Muscle of leg (tissue), 11 donors: ENCODE results near the gene ANXA11. TPM values are rescaled to one million over a fixed set of nuclear protein-coding genes. Genes with fewer than 3 reads are reported as not detected.

ENCODE experiments used
- DNase-seq: peaks from one replicate; pipeline ENCODE4 v3.0.0; 2013
- H3K27ac ChIP-seq: one replicate; pipeline ENCODE4 v1.5.1; 2013; ENCODE audit warnings: mild to moderate bottlenecking, low read length, control low read depth
- H3K27me3 ChIP-seq: one replicate; pipeline ENCODE4 v1.6.1; 2013; ENCODE audit warnings: low read length; ENCODE audit not compliant: control insufficient read depth, insufficient read depth
- H3K36me3 ChIP-seq: one replicate; pipeline ENCODE4 v1.6.1; 2013; ENCODE audit warnings: low read length; ENCODE audit not compliant: control insufficient read depth, insufficient read depth
- H3K4me1 ChIP-seq: one replicate; pipeline ENCODE4 v1.6.1; 2013; ENCODE audit warnings: low read length; ENCODE audit not compliant: control insufficient read depth, insufficient read depth
- H3K4me3 ChIP-seq: one replicate; pipeline ENCODE4 v1.5.1; 2013; ENCODE audit warnings: low read length, control low read depth
- H3K9me3 ChIP-seq: replicated peaks from 2 replicates; pipeline ENCODE4 v1.6.1; 2013; ENCODE audit warnings: low read depth, low read length; ENCODE audit not compliant: control insufficient read depth
- WGBS: methylation state at CpG from one replicate; pipeline ENCODE4 v1.1.5; 2013; ENCODE audit warnings: missing lambda C conversion rate; ENCODE audit not compliant: insufficient coverage; 5-methylcytosine and 5-hydroxymethylcytosine counted together
- polyA plus RNA-seq, 8 donors: library from polyadenylated mRNA; unstranded; fragments of 120-200 nt; gene quantifications; one replicate each; pipeline versions ENCODE4 v1.2.1 to v1.2.3, GENCODE V29; 2013; ENCODE audit warnings: inconsistent platforms in 1 of 8, low replicate concordance in 1 of 8; ENCODE audit not compliant: insufficient read length in 8 of 8, insufficient read depth in 1 of 8
- total RNA-seq: library from RNA; stranded (reverse); fragments of 120-200 nt; gene quantifications from one replicate; pipeline ENCODE4 v1.2.4, GENCODE V29; 2013

The ANXA11 gene
- total and polyA plus RNA-seq, 9 donors = 78.8 to 103 (median 90.0) TPM

GRCh38 chr10:80158598-80159127, 46.7 kb downstream of the ANXA11 start:
- WGBS = 30% methylated on average over 7 of the region's 14 CpGs
- H3K27me3 ChIP-seq = no peaks in the 10 kb centered on the region
- no peaks in the 10 kb centered on the region for H3K9me3 ChIP-seq
- peaks cover 46% of the 10 kb centered on the region for H3K4me1 ChIP-seq
- H3K4me3 ChIP-seq = no peak overlapping the region
- peak overlapping the region; percentile 92 for H3K27ac ChIP-seq
- DNase-seq = peak; percentile 96
- peaks cover 87% of the 10 kb centered on the region for H3K36me3 ChIP-seq

DNA sequence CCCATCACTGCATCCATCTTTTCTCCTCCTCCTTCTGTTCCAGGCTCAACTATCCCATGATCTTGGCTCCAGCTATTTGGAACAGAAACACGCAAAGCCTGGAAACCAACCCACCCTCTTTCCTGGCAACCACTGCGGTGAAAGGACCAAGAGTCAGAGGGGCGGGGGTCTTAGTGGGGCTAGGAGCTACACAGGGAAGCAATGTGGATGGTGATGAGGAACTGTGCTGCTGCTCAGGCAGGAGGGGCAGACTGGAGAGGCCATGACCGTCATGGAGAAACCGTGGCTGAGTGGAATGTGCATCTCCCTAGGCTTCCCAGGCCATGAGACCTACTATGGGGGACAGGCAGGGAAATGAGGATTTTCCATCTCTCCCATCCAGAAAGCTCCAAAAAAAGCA, 47.2 kb downstream of the ANXA11 start:
- Histone ChIP-seq H3K36me3 (peaks cover 87% of the 10 kb centered on the region), H3K4me3 (no peak overlapping the region), H3K9me3 (no peaks in the 10 kb centered on the region), H3K27ac (peak overlapping the region; percentile 92), H3K4me1 (peaks cover 45% of the 10 kb centered on the region), H3K27me3 (no peaks in the 10 kb centered on the region)
- DNase-seq = no peak
- WGBS = no CpG with 5 or more reads among the region's 5 CpGs

GRCh38 chr10:80157561-80157960, 47.8 kb downstream of the ANXA11 start:
- DNase-seq = no peak
- 99% methylated on average over 14 of the region's 14 CpGs for WGBS
- Histone ChIP-seq H3K27me3 (no peaks in the 10 kb centered on the region), H3K4me3 (no peak overlapping the region), H3K9me3 (no peaks in the 10 kb centered on the region), H3K4me1 (peaks cover 45% of the 10 kb centered on the region), H3K27ac (peak overlapping the region; percentile 92), H3K36me3 (peaks cover 86% of the 10 kb centered on the region)

- H3K4me3 ChIP-seq = no peak overlapping the region
- H3K9me3 ChIP-seq = no peaks in the 10 kb centered on the region
- WGBS = 100% methylated on average over 2 of the region's 5 CpGs
- H3K27me3 ChIP-seq = no peaks in the 10 kb centered on the region
- no peak for DNase-seq
- H3K27ac ChIP-seq = no peak overlapping the region
- H3K36me3 ChIP-seq = peaks cover 82% of the 10 kb centered on the region
- H3K4me1 ChIP-seq = peaks cover 36% of the 10 kb centered on the region
Observed at GRCh38 chr10:80156216-80156615, 49.1 kb downstream of the ANXA11 start.

GRCh38 chr10:80155696-80156215, 49.6 kb downstream of the ANXA11 start:
- 90% methylated on average over 5 of the region's 8 CpGs for WGBS
- Histone ChIP-seq H3K36me3 (peaks cover 81% of the 10 kb centered on the region), H3K27ac (peak overlapping the region; percentile 71), H3K4me3 (no peak overlapping the region), H3K9me3 (no peaks in the 10 kb centered on the region), H3K4me1 (peaks cover 32% of the 10 kb centered on the region), H3K27me3 (no peaks in the 10 kb centered on the region)
- DNase-seq = no peak

- H3K9me3 ChIP-seq = no peaks in the 10 kb centered on the region
- peak; percentile 87 for DNase-seq
- 76% methylated on average over 2 of the region's 10 CpGs for WGBS
- no peaks in the 10 kb centered on the region for H3K27me3 ChIP-seq
- H3K27ac ChIP-seq = peak overlapping the region; percentile 71
- peaks cover 80% of the 10 kb centered on the region for H3K36me3 ChIP-seq
- H3K4me3 ChIP-seq = no peak overlapping the region
- H3K4me1 ChIP-seq = peaks cover 28% of the 10 kb centered on the region
Observed at GRCh38 chr10:80154978-80155695, 50.2 kb downstream of the ANXA11 start.

DNA sequence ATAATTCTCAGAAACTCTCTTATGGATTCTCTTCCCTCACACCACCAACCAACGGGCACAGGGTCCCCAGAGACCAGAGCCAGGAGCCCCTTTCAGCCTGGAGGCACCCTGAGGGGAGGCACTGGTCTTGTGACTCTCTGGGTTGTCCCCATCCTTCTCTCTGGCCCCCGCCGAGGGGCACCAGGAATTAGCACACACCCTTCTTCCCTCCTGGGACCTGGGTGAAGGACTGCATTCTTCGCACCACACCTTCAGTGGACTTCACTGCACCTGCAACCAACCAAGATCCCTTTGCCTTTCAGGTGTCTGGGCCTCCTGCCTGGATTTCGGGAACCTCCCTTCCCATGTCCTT, 50.7 kb downstream of the ANXA11 start:
- Histone ChIP-seq H3K36me3 (peaks cover 79% of the 10 kb centered on the region), H3K27me3 (no peaks in the 10 kb centered on the region), H3K4me1 (peaks cover 26% of the 10 kb centered on the region), H3K9me3 (peaks cover 2% of the 10 kb centered on the region), H3K4me3 (no peak overlapping the region), H3K27ac (peak overlapping the region; percentile 37)
- no peak for DNase-seq
- 75% methylated on average over 5 of the region's 5 CpGs for WGBS

GRCh38 chr10:80153460-80153859, 51.9 kb downstream of the ANXA11 start:
- WGBS = 80% methylated on average over 3 of the region's 3 CpGs
- Histone ChIP-seq H3K27me3 (no peaks in the 10 kb centered on the region), H3K27ac (no peak overlapping the region), H3K36me3 (peaks cover 69% of the 10 kb centered on the region), H3K9me3 (peaks cover 3% of the 10 kb centered on the region), H3K4me3 (no peak overlapping the region), H3K4me1 (peaks cover 14% of the 10 kb centered on the region)
- no peak for DNase-seq

DNA sequence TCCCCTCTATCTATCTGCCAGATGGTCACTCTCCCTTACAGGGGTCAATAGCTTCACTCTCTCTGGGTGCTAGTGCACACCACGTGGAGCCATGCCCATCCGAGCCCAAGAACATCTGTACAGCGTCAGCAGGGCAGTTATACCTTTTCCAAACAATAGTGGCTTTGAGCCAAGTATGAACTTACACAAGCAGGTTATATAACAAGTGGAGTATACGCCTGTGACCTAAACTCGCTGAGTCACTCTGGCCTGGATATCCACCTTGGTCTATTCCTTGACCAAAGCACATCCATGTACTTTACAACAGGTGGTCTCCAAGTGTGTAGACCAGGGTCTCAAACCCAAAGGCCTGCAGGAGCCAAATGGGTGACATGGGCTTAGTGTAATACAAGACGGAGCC, 52.5 kb downstream of the ANXA11 start:
- Histone ChIP-seq H3K4me1 (peaks cover 8% of the 10 kb centered on the region), H3K4me3 (no peak overlapping the region), H3K9me3 (peaks cover 3% of the 10 kb centered on the region), H3K27me3 (no peaks in the 10 kb centered on the region), H3K36me3 (peaks cover 68% of the 10 kb centered on the region), H3K27ac (no peak overlapping the region)
- 93% methylated on average over 5 of the region's 6 CpGs for WGBS
- DNase-seq = no peak

DNA sequence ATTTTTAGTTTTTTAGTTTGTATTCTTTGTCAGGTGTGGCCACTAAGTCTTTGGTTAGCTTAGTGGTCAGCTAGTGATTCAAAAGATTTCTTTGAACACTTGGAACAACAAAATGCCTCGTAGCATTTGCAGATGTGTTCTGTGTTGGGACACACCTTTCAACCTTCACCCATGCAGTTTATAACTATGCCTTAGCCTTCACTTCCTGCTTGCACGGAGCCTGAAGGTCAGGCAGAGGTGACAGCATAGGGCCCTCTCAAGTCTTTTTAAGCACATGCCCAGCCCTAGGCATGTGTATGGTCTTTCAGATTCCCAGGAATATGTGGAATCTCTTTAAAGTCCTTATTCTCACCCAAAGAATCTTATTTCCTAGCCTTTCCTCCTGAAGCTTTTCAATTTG, 55.2 kb downstream of the ANXA11 start:
- peaks cover 45% of the 10 kb centered on the region for H3K36me3 ChIP-seq
- H3K9me3 ChIP-seq = peaks cover 3% of the 10 kb centered on the region
- no peaks in the 10 kb centered on the region for H3K27me3 ChIP-seq
- DNase-seq = no peak
- H3K4me1 ChIP-seq = no peaks in the 10 kb centered on the region
- 20% methylated on average over 1 of the region's 2 CpGs for WGBS
- H3K27ac ChIP-seq = no peak overlapping the region
- no peak overlapping the region for H3K4me3 ChIP-seq
